Mesendoderm (in vitro differentiated cells): Measurements from ENCODE around the gene MUC20. TPM values are rescaled to one million over a fixed set of nuclear protein-coding genes. Genes with fewer than 3 reads are reported as not detected.
"Not testable (repeated sequence)": the region's sequence is repeated elsewhere in the genome, so short reads cannot be mapped to it uniquely, and the experiment has no call there.

Source experiments
- DNase-seq: peaks from one replicate; pipeline ENCODE4 v3.0.0; 2013
- H2AK5ac ChIP-seq: 2 replicates; pipeline ENCODE4 v1.6.1; 2013; ENCODE audit warnings: low read length, inconsistent platforms
- H2BK120ac ChIP-seq: 2 replicates; pipeline ENCODE4 v1.6.1; 2013; ENCODE audit warnings: low read depth, mild to moderate bottlenecking, low read length, moderate library complexity, mixed read lengths
- H2BK15ac ChIP-seq: replicated peaks from 2 replicates; pipeline ENCODE4 v1.6.1; 2013; ENCODE audit warnings: low read depth, mild to moderate bottlenecking, moderate library complexity
- H2BK5ac ChIP-seq: 2 replicates; pipeline ENCODE4 v1.6.1; 2013; ENCODE audit warnings: low read length, inconsistent platforms
- H3K18ac ChIP-seq: 2 replicates; pipeline ENCODE4 v1.6.1; 2013; ENCODE audit warnings: mild to moderate bottlenecking, low read length, mixed read lengths
- H3K23ac ChIP-seq: one replicate; pipeline ENCODE4 v1.6.1; 2013; ENCODE audit warnings: low read length
- H3K27ac ChIP-seq: 2 replicates; pipeline ENCODE4 v1.5.1; 2013; ENCODE audit warnings: low read depth, mild to moderate bottlenecking, inconsistent platforms, low read length, moderate library complexity
- H3K27me3 ChIP-seq: 2 replicates; pipeline ENCODE4 v1.6.1; 2013; ENCODE audit warnings: low read length, control low read depth, mild to moderate bottlenecking, inconsistent platforms; ENCODE audit not compliant: insufficient read depth, poor library complexity
- H3K36me3 ChIP-seq: 2 replicates; pipeline ENCODE4 v1.6.1; 2013; ENCODE audit warnings: low read length, inconsistent platforms; ENCODE audit not compliant: control insufficient read depth, insufficient read depth
- H3K4ac ChIP-seq: one replicate; pipeline ENCODE4 v1.6.1; 2013; ENCODE audit warnings: low read depth, mild to moderate bottlenecking, low read length, moderate library complexity
- H3K4me1 ChIP-seq: 2 replicates; pipeline ENCODE4 v1.6.1; 2013; ENCODE audit warnings: low read depth, low read length, inconsistent platforms; ENCODE audit not compliant: control insufficient read depth
- H3K4me2 ChIP-seq: 2 replicates; pipeline ENCODE4 v1.6.1; 2013; ENCODE audit warnings: low read length
- H3K4me3 ChIP-seq: 2 replicates; pipeline ENCODE4 v1.5.1; 2013; ENCODE audit warnings: mild to moderate bottlenecking, low read length
- H3K56ac ChIP-seq: one replicate; pipeline ENCODE4 v1.6.1; 2013; ENCODE audit warnings: low read length
- H3K79me1 ChIP-seq: 2 replicates; pipeline ENCODE4 v1.6.1; 2013; ENCODE audit warnings: low read length, inconsistent platforms
- H3K79me2 ChIP-seq: 2 replicates; pipeline ENCODE4 v1.6.1; 2013; ENCODE audit warnings: mild to moderate bottlenecking, low read length; ENCODE audit not compliant: control insufficient read depth, insufficient read depth
- H3K9ac ChIP-seq: 2 replicates; pipeline ENCODE4 v1.6.1; 2013; ENCODE audit warnings: low read length, inconsistent platforms
- H4K5ac ChIP-seq: one replicate; pipeline ENCODE4 v1.6.1; 2013; ENCODE audit warnings: low read length
- H4K8ac ChIP-seq: one replicate; pipeline ENCODE4 v1.6.1; 2013; ENCODE audit warnings: low read depth, mild to moderate bottlenecking, control low read depth, low read length, moderate library complexity
- WGBS: extraction: QIAGEN DNeasy Blood & Tissue Kit; methylation state at CpG from one replicate; pipeline ENCODE4 v1.1.7; 2013; ENCODE audit warnings: low lambda C conversion rate, missing lambda C conversion rate; ENCODE audit not compliant: insufficient coverage; ENCODE audit errors: extremely low coverage; 5-methylcytosine and 5-hydroxymethylcytosine counted together
- small RNA-seq: library from polyadenylated mRNA; stranded (forward); fragments of <200 nt; extraction: miRNeasy Mini kit (QIAGEN cat#:217004); gene quantifications from one replicate; pipeline ENCODE3, GENCODE V24; 2013; ENCODE audit not compliant: insufficient read depth

Gene MUC20

DNA sequence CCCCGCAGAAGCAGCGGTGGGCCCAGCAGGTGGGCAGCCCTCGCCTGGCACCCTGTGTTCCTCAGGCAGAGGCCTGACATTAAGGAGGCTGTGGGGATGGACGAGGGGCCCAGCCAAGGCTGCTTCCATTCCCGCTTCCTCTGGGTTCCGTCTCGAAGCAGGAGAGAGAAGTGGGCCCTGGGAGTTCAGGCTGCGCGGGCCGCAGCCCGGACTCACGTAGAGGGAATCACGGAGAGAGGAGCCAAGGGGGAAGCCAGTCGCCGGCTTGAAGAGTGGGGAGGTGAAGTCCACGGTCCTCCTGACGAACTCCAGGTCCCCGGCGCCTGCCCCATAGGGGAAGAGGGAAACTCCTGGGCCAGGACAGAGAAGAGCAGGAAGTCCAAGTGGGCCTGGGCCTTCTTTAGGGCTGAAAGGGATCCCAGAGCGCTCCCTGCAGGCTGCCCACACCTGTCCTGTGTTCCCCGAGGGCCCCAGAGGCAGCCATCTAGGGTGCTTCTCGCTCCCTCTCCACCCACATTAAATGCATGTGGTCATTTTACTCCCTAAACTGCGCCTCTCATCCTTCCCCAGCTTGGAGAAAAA lies 53.3 kb downstream of the MUC20 start:
- Histone ChIP-seq H3K4me2 (no peak overlapping the region), H3K9ac (no peak overlapping the region), H3K79me1 (no peaks in the 10 kb centered on the region), H3K36me3 (no peaks in the 10 kb centered on the region), H3K4me3 (no peak overlapping the region), H3K18ac (no peak overlapping the region), H3K23ac (no peak overlapping the region), H2BK5ac (no peak overlapping the region), H3K4ac (no peak overlapping the region), H3K27ac (no peak overlapping the region), H2BK15ac (no peak overlapping the region), H2AK5ac (no peak overlapping the region), H3K4me1 (no peaks in the 10 kb centered on the region), H4K5ac (no peak overlapping the region), H2BK120ac (no peak overlapping the region), H4K8ac (no peak overlapping the region), H3K56ac (no peak overlapping the region), H3K79me2 (no peaks in the 10 kb centered on the region), H3K27me3 (no peaks in the 10 kb centered on the region)
- DNase-seq, result no peak
- WGBS, result no CpG with 5 or more reads among the region's 23 CpGs

- no peak overlapping the region for H3K4ac ChIP-seq
Measured at GRCh38 chr3:195774917-195775316, 54.1 kb downstream of the MUC20 start.

GRCh38 chr3:195777975-195778374 lies 57.2 kb downstream of the MUC20 start:
- no peaks in the 10 kb centered on the region for H3K4me1 ChIP-seq
- no peak overlapping the region for H3K4ac ChIP-seq
- H3K23ac ChIP-seq, result no peak overlapping the region

More at GRCh38 chr3:195774917-195775316, 54.1 kb downstream of the MUC20 start:
- no peak overlapping the region for H3K4me3 ChIP-seq
- no peaks in the 10 kb centered on the region for H3K36me3 ChIP-seq
- no CpG with 5 or more reads among the region's 13 CpGs for WGBS
- H3K79me1 ChIP-seq, result no peaks in the 10 kb centered on the region
- H2AK5ac ChIP-seq, result no peak overlapping the region
- no peaks in the 10 kb centered on the region for H3K4me1 ChIP-seq
- no peaks in the 10 kb centered on the region for H3K27me3 ChIP-seq
- H4K5ac ChIP-seq, result no peak overlapping the region
- H2BK5ac ChIP-seq, result no peak overlapping the region
- no peak overlapping the region for H3K23ac ChIP-seq
- no peak overlapping the region for H3K4me2 ChIP-seq
- no peak overlapping the region for H2BK15ac ChIP-seq
- no peak overlapping the region for H3K27ac ChIP-seq
- H2BK120ac ChIP-seq, result no peak overlapping the region
- H4K8ac ChIP-seq, result no peak overlapping the region
- no peak overlapping the region for H3K18ac ChIP-seq
- no peaks in the 10 kb centered on the region for H3K79me2 ChIP-seq
- H3K9ac ChIP-seq, result no peak overlapping the region
- no peak overlapping the region for H3K56ac ChIP-seq
- DNase-seq, result peak; percentile 63

GRCh38 chr3:195781236-195781635 lies 60.5 kb downstream of the MUC20 start:
- not testable (repeated sequence) for H2BK120ac ChIP-seq, H3K4me3 ChIP-seq, H3K18ac ChIP-seq, H3K27ac ChIP-seq, H3K27me3 ChIP-seq, H4K8ac ChIP-seq, H3K36me3 ChIP-seq, H3K4ac ChIP-seq, H2BK15ac ChIP-seq, H2AK5ac ChIP-seq, DNase-seq, H3K9ac ChIP-seq, H3K4me2 ChIP-seq, H3K79me1 ChIP-seq, H3K4me1 ChIP-seq, H3K23ac ChIP-seq, H2BK5ac ChIP-seq, H3K79me2 ChIP-seq, H3K56ac ChIP-seq, H4K5ac ChIP-seq
- no CpG with 5 or more reads among the region's 12 CpGs for WGBS

More at GRCh38 chr3:195777975-195778374, 57.2 kb downstream of the MUC20 start:
- H4K8ac ChIP-seq, result no peak overlapping the region
- no peaks in the 10 kb centered on the region for H3K27me3 ChIP-seq
- no peak overlapping the region for H2AK5ac ChIP-seq
- H2BK120ac ChIP-seq, result no peak overlapping the region
- no peak overlapping the region for H3K18ac ChIP-seq
- H3K4me3 ChIP-seq, result no peak overlapping the region
- H3K4me2 ChIP-seq, result no peak overlapping the region
- H3K27ac ChIP-seq, result no peak overlapping the region
- no peak overlapping the region for H2BK5ac ChIP-seq
- no peak overlapping the region for H3K56ac ChIP-seq
- WGBS, result no CpG with 5 or more reads among the region's 11 CpGs
- no peaks in the 10 kb centered on the region for H3K36me3 ChIP-seq
- H3K9ac ChIP-seq, result no peak overlapping the region
- H2BK15ac ChIP-seq, result no peak overlapping the region
- H3K79me2 ChIP-seq, result no peaks in the 10 kb centered on the region
- no peak overlapping the region for H4K5ac ChIP-seq
- no peak for DNase-seq
- H3K79me1 ChIP-seq, result no peaks in the 10 kb centered on the region

Small RNAs within 50 kb of the gene (small RNA-seq; reads per million reads assigned to genes)
- not detected for gene MIR570
